Osteoblast (primary cell): Measurements from ENCODE around the gene TMEM203. TPM values are rescaled to one million over a fixed set of nuclear protein-coding genes. Genes with fewer than 3 reads are reported as not detected.
A peak's percentile ranks its signal among the peaks of the same experiment; 100 is the strongest.

Experiments
- DNase-seq: peaks from one replicate; pipeline ENCODE4 v3.0.0; 2011; ENCODE audit warnings: low spot score, mixed read lengths; ENCODE audit not compliant: insufficient read length; ENCODE audit errors: missing footprints
- H2AFZ ChIP-seq: 2 replicates; pipeline ENCODE4 v1.6.0; 2011; ENCODE audit warnings: mild to moderate bottlenecking, low read length
- H3K27ac ChIP-seq: 2 replicates; pipeline ENCODE4 v1.5.1; 2011; ENCODE audit warnings: mild to moderate bottlenecking, low read depth, low read length, moderate library complexity
- H3K27me3 ChIP-seq: 2 replicates; pipeline ENCODE4 v1.6.0; 2012; ENCODE audit warnings: mild to moderate bottlenecking, control low read depth, inconsistent platforms, low read length, moderate library complexity; ENCODE audit not compliant: insufficient read depth
- H3K36me3 ChIP-seq: 2 replicates; pipeline ENCODE4 v1.5.1; 2011; ENCODE audit warnings: mild to moderate bottlenecking, low read length, control low read depth, moderate library complexity; ENCODE audit not compliant: insufficient read depth
- H3K4me1 ChIP-seq: 2 replicates; pipeline ENCODE4 v1.5.1; 2011; ENCODE audit warnings: mild to moderate bottlenecking, low read length, control low read depth, moderate library complexity; ENCODE audit not compliant: insufficient read depth
- H3K4me2 ChIP-seq: 2 replicates; pipeline ENCODE4 v1.6.0; 2011; ENCODE audit warnings: mild to moderate bottlenecking, low read length; ENCODE audit not compliant: insufficient read depth
- H3K4me3 ChIP-seq: fragments of 200-600 bp; sonication (generic); 3 replicates; pipeline ENCODE4 v1.5.1; 2012; ENCODE audit warnings: mild to moderate bottlenecking, low read length, inconsistent platforms; ENCODE audit not compliant: insufficient read depth
- H3K79me2 ChIP-seq: 2 replicates; pipeline ENCODE4 v1.6.0; 2012; ENCODE audit warnings: mild to moderate bottlenecking, low read length, control low read depth, inconsistent platforms; ENCODE audit not compliant: insufficient read depth
- H3K9me3 ChIP-seq: 2 replicates; pipeline ENCODE4 v1.5.1; 2011; ENCODE audit warnings: low read depth, low read length, control low read depth
- H4K20me1 ChIP-seq: 2 replicates; pipeline ENCODE4 v1.6.0; 2012; ENCODE audit warnings: mild to moderate bottlenecking, low read length, control low read depth; ENCODE audit not compliant: insufficient read depth
- CTCF ChIP-seq: IDR thresholded peaks from 2 replicates; pipeline ENCODE4 v1.5.1; 2011; ENCODE audit warnings: mild to moderate bottlenecking, low read depth, low read length, moderate library complexity; ENCODE audit errors: extremely low read depth
- total RNA-seq: library from RNA; depleted of rRNA; stranded (reverse); fragments of >200 nt; gene quantifications from 2 replicates; pipeline ENCODE4 v1.2.3, GENCODE V29; 2012

TMEM203 gene
- total RNA-seq, 1 donor, result 36.9 TPM

GRCh38 chr9:137224830-137225694, 19.6 kb upstream of the TMEM203 start, which contains the start of gene CYSRT1:
TSS of gene CYSRT1 (plus strand) at chr9:137225174. CDS start at chr9:137225622, 448 bp downstream.
- Histone ChIP-seq H3K79me2 (no peaks in the 10 kb centered on the region), H3K4me1 (peaks cover 9% of the 10 kb centered on the region), H3K36me3 (no peaks in the 10 kb centered on the region), H4K20me1 (no peaks in the 10 kb centered on the region), H3K4me2 (peak within 1 kb of the TSS; percentile 87), H3K27ac (peak within 1 kb of the TSS; percentile 86), H3K27me3 (no peaks in the 10 kb centered on the region), H3K4me3 (peak within 1 kb of the TSS; percentile 90), H3K9me3 (no peaks in the 10 kb centered on the region), H2AFZ (peak within 1 kb of the TSS; percentile 91)
- DNase-seq, result no peak
- TF ChIP-seq CTCF, result no peak

GRCh38 chr9:137223078-137223970, 17.9 kb upstream of the TMEM203 start:
- H3K36me3 ChIP-seq, result no peaks in the 10 kb centered on the region
- TF ChIP-seq CTCF, result no peak
- H4K20me1 ChIP-seq, result no peaks in the 10 kb centered on the region
- H3K79me2 ChIP-seq, result no peaks in the 10 kb centered on the region
- peak overlapping the region; percentile 86 for H3K27ac ChIP-seq
- H3K4me3 ChIP-seq, result peak overlapping the region; percentile 90
- peak; percentile 100 for DNase-seq
- no peaks in the 10 kb centered on the region for H3K9me3 ChIP-seq
- peak overlapping the region; percentile 91 for H2AFZ ChIP-seq
- H3K4me1 ChIP-seq, result peaks cover 18% of the 10 kb centered on the region
- no peaks in the 10 kb centered on the region for H3K27me3 ChIP-seq
- H3K4me2 ChIP-seq, result peak overlapping the region; percentile 87

GRCh38 chr9:137222190-137223077, 17.0 kb upstream of the TMEM203 start, which contains the start of gene RNF208:
TSS of gene RNF208 (minus strand) at chr9:137222240. CDS start at chr9:137221212, 1,028 bp downstream.
- Histone ChIP-seq H3K27ac (no peak within 1 kb of the TSS), H3K4me2 (peak within 1 kb of the TSS; percentile 86), H3K4me3 (peak within 1 kb of the TSS; percentile 90), H3K9me3 (no peaks in the 10 kb centered on the region), H3K27me3 (no peaks in the 10 kb centered on the region), H3K79me2 (no peaks in the 10 kb centered on the region), H3K36me3 (no peaks in the 10 kb centered on the region), H3K4me1 (peaks cover 19% of the 10 kb centered on the region), H2AFZ (peak within 1 kb of the TSS; percentile 51), H4K20me1 (no peaks in the 10 kb centered on the region)
- no peak for TF ChIP-seq CTCF
- DNase-seq, result no peak
